GM19099 (cell line): ENCODE measurements around the gene SLC8A1.

Experiments used
- POLR2A ChIP-seq: IDR thresholded peaks from 3 replicates; pipeline ENCODE4 v1.6.1; 2011; ENCODE audit warnings: low read depth; ENCODE audit not compliant: insufficient read length; ENCODE audit errors: extremely low read depth

SLC8A1 gene

DNA sequence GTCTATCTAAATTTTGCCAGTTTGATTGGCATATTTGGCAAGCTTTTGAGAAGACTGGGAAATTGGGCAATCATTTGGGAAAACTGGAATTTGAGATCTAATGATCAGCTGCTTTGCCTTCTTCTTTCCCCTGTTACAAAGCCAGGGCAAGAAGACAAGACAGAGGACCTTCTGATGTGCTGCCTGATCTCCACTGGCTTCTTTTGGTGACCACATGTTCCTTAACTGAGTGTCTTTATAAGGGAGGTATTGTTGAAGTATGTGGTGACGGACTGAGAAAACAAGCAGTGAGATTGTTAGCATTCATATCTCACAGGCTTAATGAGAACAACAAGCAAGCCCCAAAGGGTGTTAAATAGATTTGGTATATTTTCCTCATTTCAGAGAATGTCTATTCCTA lies 175.8 kb downstream of the SLC8A1 start:
- TF ChIP-seq POLR2A = no peak

- no peak for TF ChIP-seq POLR2A
These were observed 177.6 kb downstream of the SLC8A1 start for GRCh38 chr2:40274270-40274669.

DNA sequence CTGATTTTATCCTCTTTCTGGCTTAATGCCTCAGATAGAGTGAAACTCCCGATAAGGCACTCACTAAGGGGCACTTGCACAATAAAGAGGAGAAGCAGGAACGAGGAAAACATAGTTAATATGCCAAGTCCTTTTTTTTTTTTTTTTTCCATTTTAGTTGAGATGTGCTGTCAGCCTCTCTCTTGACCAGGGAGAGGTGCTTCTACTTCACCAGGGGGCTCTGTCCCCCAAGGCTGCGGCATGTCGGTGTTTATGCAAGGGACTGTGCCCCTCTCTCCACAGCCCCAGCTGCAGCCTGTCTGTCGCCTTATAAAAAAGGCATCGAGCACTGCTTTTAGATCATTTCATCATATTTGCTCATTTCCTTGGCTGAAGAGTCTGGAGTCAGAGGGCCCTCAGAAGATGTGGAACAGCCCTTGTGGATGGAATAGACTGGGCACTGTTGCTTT lies 178.1 kb downstream of the SLC8A1 start:
- no peak for TF ChIP-seq POLR2A

DNA sequence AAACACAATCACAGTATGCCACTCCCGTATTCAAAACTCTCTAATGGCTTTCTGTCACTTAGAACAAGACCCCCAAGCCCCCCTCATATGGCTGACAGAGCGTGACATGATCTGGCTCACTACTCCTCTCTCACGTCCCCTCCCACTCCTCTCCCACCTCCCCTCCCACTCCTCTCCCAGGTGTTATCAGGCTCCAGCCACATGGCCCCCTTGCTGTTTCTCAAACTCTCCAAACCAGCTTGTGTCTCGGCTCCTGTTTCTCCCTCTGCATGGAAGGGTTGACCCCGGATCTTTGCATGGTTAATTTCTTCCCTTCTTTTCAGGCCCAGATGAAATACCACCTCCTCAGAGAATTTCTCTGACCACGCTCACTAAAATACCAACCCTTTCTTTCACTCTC lies 180.8 kb downstream of the SLC8A1 start:
- TF ChIP-seq POLR2A = no peak

GRCh38 chr2:40270372-40270771 lies 181.5 kb downstream of the SLC8A1 start:
- TF ChIP-seq POLR2A = no peak

DNA sequence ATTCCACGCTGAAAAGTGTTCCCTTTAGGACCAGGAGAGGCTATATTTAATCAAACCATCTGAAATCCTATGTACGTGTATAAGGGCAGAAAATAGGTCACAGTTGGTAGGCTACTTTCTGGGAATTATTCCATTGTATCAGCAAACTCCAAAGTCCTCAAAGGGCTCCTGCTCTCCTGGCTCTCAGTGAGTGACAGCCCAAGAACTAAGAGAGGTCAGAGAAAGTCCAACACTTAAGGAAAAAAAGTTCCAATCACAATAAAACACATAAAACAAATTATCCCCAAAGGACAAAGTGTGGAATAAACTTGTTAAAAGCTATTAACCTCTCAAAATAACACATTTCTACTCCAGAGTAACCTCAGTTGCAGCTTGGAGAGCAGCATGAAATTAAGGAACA lies 183.3 kb downstream of the SLC8A1 start:
- no peak for TF ChIP-seq POLR2A

DNA sequence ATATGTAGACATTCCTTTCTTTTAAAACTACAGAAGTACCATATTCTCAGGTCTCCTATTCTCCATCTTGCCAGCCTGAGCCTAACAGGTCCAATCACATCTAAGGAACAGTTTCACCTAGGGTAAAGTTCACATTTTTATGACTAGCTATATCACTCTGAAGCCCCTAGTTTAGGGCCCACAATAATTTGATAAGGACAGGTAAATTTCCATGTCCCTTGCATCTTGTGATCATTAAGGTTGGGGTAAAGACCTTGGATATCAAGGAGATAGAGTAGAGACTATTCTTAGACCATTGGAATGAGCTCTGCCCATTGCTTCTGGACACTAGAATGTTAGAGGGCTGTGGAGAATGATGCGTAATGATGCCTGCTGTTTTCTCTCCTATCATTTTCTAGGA lies 185.7 kb downstream of the SLC8A1 start:
- no peak for TF ChIP-seq POLR2A

DNA sequence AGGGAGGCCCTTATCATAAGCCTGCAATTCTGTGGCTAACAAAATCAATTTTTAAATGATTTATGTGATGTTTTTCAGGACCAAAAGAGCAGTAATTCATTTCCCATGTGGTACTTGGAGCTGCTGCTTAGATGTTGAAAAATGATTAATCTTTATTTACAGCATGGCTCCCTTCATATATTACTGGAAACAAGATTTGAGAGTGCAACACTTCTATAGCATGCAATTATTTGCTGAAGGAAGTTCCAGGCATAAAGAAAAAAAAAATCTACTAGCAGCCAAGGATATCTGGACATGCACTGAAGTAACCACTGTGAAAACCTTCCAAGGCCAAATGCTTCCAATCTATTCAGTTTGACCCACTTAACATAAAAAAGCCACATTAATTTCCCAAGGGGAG lies 186.3 kb downstream of the SLC8A1 start:
- no peak for TF ChIP-seq POLR2A

DNA sequence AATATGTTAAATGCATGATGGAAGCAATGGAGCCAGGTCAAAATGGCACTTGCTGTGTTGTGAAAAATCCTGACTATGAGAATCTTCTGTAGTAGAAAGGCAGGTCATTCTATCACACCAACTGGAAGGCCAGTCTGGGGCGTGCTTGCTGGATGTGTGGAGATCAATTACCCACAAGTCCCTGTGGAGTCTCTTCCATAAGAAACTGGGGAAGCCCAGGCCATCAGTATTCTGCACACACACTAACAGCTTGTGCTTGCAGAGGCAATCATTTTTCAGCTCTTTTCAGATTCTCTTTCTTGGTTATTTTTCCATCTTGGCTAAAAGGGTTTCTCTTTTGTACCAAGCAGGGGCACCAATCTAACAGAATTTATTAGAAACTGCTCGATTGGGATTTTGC lies 190.8 kb downstream of the SLC8A1 start:
- TF ChIP-seq POLR2A = no peak

GRCh38 chr2:40260437-40260836 lies 191.5 kb downstream of the SLC8A1 start:
- no peak for TF ChIP-seq POLR2A

GRCh38 chr2:40259900-40260299 lies 192.0 kb downstream of the SLC8A1 start:
- TF ChIP-seq POLR2A = no peak

DNA sequence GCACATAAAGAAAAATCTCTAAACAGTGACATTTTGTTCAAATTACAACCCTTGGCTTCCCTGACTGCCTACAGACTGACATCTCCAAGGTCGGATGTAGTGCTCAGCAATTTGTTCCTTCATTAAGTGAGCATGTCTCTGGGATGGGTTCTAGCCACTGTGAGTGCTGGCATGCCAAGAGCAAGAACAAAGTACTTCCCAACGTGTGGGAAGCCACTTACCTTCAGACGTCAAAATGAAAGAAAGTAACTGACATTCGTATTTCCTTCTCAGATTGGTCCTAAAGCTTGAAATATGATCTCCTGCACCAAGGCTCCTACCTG lies 193.8 kb downstream of the SLC8A1 start:
- no peak for TF ChIP-seq POLR2A

GRCh38 chr2:40257340-40258134 lies 194.4 kb downstream of the SLC8A1 start:
- no peak for TF ChIP-seq POLR2A

GRCh38 chr2:40256649-40257048 lies 195.2 kb downstream of the SLC8A1 start:
- no peak for TF ChIP-seq POLR2A

DNA sequence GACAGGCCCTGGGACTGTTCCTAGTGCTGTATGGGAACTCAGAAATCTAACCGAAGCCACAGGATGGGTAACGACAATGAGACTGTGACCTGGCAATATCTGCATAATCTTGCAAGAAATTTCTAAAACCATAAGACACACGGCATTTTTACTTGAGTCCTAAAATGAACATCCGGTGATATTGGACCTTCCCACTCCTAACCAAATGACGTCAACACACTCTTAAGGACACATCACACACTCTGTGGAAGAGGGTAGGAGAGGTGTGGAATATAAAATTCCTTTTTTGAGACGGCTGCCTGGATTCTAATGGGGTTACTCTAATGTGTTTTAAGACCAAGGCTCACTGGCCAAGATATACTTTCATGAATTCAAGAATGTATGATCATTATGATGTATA lies 195.9 kb downstream of the SLC8A1 start:
- no peak for TF ChIP-seq POLR2A

DNA sequence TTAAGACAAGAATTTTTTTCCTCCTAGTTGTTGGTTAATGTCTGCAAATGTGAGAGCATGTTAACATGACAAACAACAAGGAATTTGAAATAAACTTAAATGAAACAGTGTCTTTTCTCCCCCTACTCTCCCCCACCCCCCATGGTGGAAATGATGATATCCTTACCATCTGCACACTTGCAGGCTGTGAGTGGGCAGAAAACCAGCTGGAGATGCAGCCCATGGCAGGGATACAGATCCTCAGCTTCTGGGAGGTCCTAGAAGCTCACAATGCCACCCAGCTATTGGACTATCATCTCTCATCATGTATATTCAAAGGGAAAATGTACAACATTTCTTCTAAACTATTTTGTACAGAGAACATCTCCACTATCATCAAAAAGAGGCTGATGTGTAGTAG lies 196.8 kb downstream of the SLC8A1 start:
- no peak for TF ChIP-seq POLR2A

DNA sequence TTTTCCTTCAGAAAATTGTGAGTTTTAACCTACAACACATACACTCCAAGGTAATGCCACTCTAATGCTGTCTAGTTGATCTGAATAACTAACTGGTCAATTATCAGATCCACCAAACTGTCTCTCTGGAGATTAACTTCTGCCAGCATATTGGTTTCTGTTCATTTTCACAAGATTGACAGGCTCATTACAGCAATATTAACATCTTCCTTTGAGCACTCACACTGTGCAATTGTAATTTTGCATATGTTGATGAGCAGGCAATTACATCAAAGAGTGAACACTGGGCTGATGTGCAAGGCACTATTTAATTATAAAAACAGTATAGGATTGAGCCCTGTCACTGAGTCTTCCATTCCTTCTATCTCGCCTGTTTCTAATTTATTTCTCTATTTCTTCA lies 197.3 kb downstream of the SLC8A1 start:
- no peak for TF ChIP-seq POLR2A
